NCI-H128 (cell line): ENCODE results near the gene ZDHHC18.

Source experiments
- DNase-seq: peaks from one replicate; lab custom pipeline; 2025; ENCODE audit not compliant: unreplicated experiment; lab: John Stamatoyannopoulos, UW

Gene ZDHHC18

DNA sequence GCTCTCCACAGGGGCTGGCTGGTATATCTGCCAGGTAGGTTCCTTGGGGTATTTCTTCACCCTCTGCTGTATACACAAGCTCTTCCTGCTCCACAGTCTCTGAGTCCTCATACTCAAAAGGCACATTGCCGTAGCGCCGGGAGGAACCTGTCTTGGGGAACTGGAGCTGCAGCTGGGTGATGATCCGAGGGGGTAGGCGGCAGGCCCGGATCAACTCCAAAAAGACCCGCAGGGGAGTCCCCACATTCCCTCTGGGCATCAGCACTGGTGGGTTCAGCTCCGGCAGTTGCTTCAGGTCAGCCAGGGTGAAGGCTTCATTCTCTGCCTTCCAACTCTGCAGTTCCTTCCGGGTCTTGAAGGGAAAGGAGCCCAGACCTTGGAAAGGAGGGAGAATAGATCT is 70.9 kb downstream of the ZDHHC18 start:
- no peak for DNase-seq

DNA sequence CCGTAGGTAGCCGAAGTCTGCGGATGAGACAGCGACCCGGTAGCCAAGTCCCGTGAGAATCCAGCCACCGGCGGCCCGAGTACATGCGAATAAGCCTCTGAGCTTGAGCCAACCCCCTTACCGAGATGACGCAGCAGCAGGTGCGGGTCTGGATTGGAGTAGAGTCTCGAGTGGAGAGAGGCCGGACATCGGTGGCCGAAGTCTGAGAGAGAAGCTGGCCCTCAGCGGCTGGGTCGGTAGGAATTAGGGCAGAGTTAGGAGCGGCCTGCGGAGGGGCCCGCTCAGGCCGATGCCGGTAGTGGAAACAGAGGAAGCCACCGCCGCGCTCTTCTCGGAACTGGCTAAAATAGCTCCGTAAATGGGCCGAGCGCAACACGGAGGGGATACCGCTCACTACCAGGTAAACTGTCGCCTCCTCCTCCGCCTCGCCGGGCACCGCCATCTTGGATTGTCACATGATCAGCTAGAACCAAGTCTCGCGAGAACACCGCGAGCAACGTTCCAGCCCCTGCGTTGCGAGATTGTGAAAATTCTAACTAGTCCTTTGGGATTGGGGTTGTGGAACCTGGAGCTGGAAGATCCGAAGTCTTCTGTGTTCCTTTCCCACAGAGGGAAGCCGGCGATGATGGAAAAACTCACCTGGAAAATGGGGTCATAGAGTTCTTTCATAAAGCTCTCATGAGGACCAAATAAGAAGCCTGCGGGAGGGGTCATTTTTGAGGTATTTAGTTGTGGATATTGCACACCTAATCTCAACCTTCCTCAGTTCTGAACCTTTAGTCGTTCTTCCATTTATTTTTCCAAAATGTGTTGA is 73.7 kb downstream of the ZDHHC18 start, which contains the start of gene GPATCH3:
TSS of gene GPATCH3 (minus strand) at position 467 of the 814 bp plus-strand sequence. CDS start at position 442, 25 bp downstream.
- DNase-seq, result peak; percentile 95

DNA sequence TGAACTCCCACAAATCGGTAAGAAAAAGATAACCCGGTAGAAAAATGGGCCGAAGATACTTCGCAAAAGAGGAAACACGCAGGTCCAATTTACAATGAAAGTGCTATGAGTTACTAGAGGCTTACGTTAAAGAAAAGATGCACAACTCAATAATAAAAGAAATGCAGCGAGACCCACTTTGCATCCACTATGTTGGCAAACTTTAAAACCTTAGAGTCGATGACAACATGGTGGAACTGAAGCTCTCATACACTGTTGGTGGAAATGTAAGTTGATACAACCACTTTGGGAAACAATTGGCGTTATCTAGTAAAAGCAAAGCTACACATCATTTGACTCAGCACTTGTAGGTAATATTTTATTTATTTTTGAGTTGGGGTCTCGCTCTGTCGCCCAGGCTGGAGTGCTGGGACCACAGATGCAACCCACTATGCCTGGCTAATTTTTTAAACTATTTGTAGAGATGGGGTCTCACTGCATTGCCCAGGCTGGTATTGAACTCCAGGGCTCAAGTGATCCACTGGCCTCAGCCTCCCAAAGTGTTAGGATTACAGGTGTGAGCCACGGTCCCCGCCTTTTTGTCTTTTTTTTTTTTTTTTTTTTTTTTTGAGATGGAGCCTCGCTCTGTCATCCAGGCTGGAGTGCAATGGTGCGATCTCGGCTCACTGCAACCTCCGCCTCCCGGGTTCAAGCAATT is 74.5 kb downstream of the ZDHHC18 start:
- peak; percentile 26 for DNase-seq
